Mucosa of descending colon (tissue), 3 donors: Measurements from ENCODE around the gene RPS8. TPM values are rescaled to one million over a fixed set of nuclear protein-coding genes. Genes with fewer than 3 reads are reported as not detected.

Experiments
- ATAC-seq: fragments of 200-7000 bp; cut with Tn5 transposase; one replicate; pipeline ENCODE4 v1.9.1; 2020; ENCODE audit warnings: mild to moderate bottlenecking, moderate library complexity
- DNase-seq, 3 donors: peaks; one replicate each; pipeline ENCODE4 v3.0.0-alpha.2; 2020
- H3K36me3 ChIP-seq: fragments of 200-600 bp; one replicate; pipeline ENCODE4 v1.8.0; 2021; ENCODE audit warnings: low read depth, mild to moderate bottlenecking
- H3K4me1 ChIP-seq: fragments of 200-600 bp; one replicate; pipeline ENCODE4 v1.8.0; 2021; ENCODE audit warnings: low read depth, mild to moderate bottlenecking
- H3K4me3 ChIP-seq: fragments of 200-600 bp; one replicate; pipeline ENCODE4 v1.8.0; 2021; ENCODE audit warnings: mild to moderate bottlenecking
- H3K9me3 ChIP-seq: fragments of 200-600 bp; one replicate; pipeline ENCODE4 v1.8.0; 2021; ENCODE audit warnings: mild to moderate bottlenecking
- CTCF ChIP-seq: fragments of 200-600 bp; IDR thresholded peaks from one replicate; pipeline ENCODE4 v1.8.0; 2022; ENCODE audit warnings: antibody characterized with exemption, mild to moderate bottlenecking
- intact Hi-C, 2 donors: fragments of 100-400 bp; cut with DNase I in 1 of 2; cut with micrococcal nuclease in 1 of 2; formaldehyde crosslinking; loops; one replicate each; pipeline versions ENCODE4 v1.11.0 to v1.11.1; 2022; cut with DNase I, micrococcal nuclease
- total RNA-seq, 3 donors: library from RNA; stranded (reverse); fragmentation: NEBNext Ultra II Directional in 2 of 3; extraction: Animal tissue kit (Norgen Biotek cat#: 25700) in 2 of 3; gene quantifications; one replicate each; pipeline versions ENCODE4 v1.2.1 to v1.2.4, GENCODE V29; 2021 to 2023
- donor health status: DM: no; HTN: no; CAD: no; lungs with moderate emphysema.
- donor health status: DM: no; HTN: no; CAD: no.
- donor health status: DM: no; HTN: yes; CAD: no.

Gene RPS8
- total RNA-seq, 3 donors from 2014 or later = 1,308 to 1,364 (median 1,337) TPM

- ATAC-seq (no peak), DNase-seq (no peak)
- Histone ChIP-seq H3K4me1 (peaks cover 16% of the 10 kb centered on the region), H3K4me3 (no peak overlapping the region), H3K9me3 (no peaks in the 10 kb centered on the region), H3K36me3 (no peaks in the 10 kb centered on the region)
- TF ChIP-seq CTCF = no peak
- intact Hi-C loops = loop anchor here in 1 of 2 donors (10.0 kb wide), 1 partner anchor 50 kb away; no protein-coding TSS in a partner anchor
Observed at GRCh38 chr1:44785029-44785380, 9.7 kb downstream of the RPS8 start.

GRCh38 chr1:44785501-44786137, 10.3 kb downstream of the RPS8 start:
- no peak for TF ChIP-seq CTCF
- Histone ChIP-seq H3K36me3 (no peaks in the 10 kb centered on the region), H3K9me3 (no peaks in the 10 kb centered on the region), H3K4me3 (no peak overlapping the region), H3K4me1 (peaks cover 16% of the 10 kb centered on the region)
- DNase-seq (no peak), ATAC-seq (no peak)
- intact Hi-C loops = loop anchor here in 1 of 2 donors (10.0 kb wide), 1 partner anchor 49 kb away; no protein-coding TSS in a partner anchor

GRCh38 chr1:44786138-44786840, 10.9 kb downstream of the RPS8 start:
- intact Hi-C loops = loop anchor here in 1 of 2 donors (10.0 kb wide), 1 partner anchor 49 kb away; no protein-coding TSS in a partner anchor
- no peak overlapping the region for H3K4me3 ChIP-seq
- no peaks in the 10 kb centered on the region for H3K9me3 ChIP-seq
- no peaks in the 10 kb centered on the region for H3K36me3 ChIP-seq
- peaks cover 16% of the 10 kb centered on the region for H3K4me1 ChIP-seq
- TF ChIP-seq CTCF = peak; percentile 99
- peak; percentile 81 to 88 (median 83) for DNase-seq
- peak; percentile 88 for ATAC-seq

- intact Hi-C loops = loop anchor here in 1 of 2 donors (10.0 kb wide), 1 partner anchor 48 kb away; no protein-coding TSS in a partner anchor
- H3K4me1 ChIP-seq = peaks cover 16% of the 10 kb centered on the region
- H3K4me3 ChIP-seq = no peak overlapping the region
- no peaks in the 10 kb centered on the region for H3K36me3 ChIP-seq
- no peak for DNase-seq
- no peak for TF ChIP-seq CTCF
- H3K9me3 ChIP-seq = no peaks in the 10 kb centered on the region
- no peak for ATAC-seq
Observed at GRCh38 chr1:44786841-44787426, 11.6 kb downstream of the RPS8 start.

- intact Hi-C loops = loop anchor here in 1 of 2 donors (10.0 kb wide), 1 partner anchor 47 kb away; no protein-coding TSS in a partner anchor
- Histone ChIP-seq H3K4me3 (no peak overlapping the region), H3K9me3 (no peaks in the 10 kb centered on the region), H3K4me1 (peaks cover 16% of the 10 kb centered on the region), H3K36me3 (no peaks in the 10 kb centered on the region)
- TF ChIP-seq CTCF = no peak
- DNase-seq (no peak), ATAC-seq (no peak)
Observed at GRCh38 chr1:44787506-44787905, 12.2 kb downstream of the RPS8 start.
